MG63 (cell line): Measurements from ENCODE around the gene MAFB. TPM values are rescaled to one million over a fixed set of nuclear protein-coding genes. Genes with fewer than 3 reads are reported as not detected.

Experiments used
- DNase-seq: peaks from one replicate; pipeline ENCODE4 v3.0.0-alpha.2; 2020
- H3K27me3 ChIP-seq: fragments of 250-450 bp; sonication (Bioruptor Pico); 2 replicates; pipeline ENCODE4 v1.5.1; 2020; ENCODE audit warnings: mild to moderate bottlenecking, moderate library complexity
- H3K36me3 ChIP-seq: fragments of 250-450 bp; sonication (Bioruptor Pico); 2 replicates; pipeline ENCODE4 v1.5.1; 2020; ENCODE audit warnings: mild to moderate bottlenecking, moderate library complexity
- H3K4me3 ChIP-seq: fragments of 250-450 bp; sonication (Bioruptor Pico); 2 replicates; pipeline ENCODE4 v1.5.1; 2020; ENCODE audit warnings: mild to moderate bottlenecking, moderate library complexity
- H3K9me3 ChIP-seq: fragments of 250-450 bp; sonication (Bioruptor Pico); 2 replicates; pipeline ENCODE4 v1.5.1; 2020; ENCODE audit warnings: mild to moderate bottlenecking, moderate library complexity
- total RNA-seq: library from RNA; depleted of rRNA; stranded (reverse); fragments of >200 nt; shearing (Covaris generic); gene quantifications from 2 replicates; pipeline ENCODE4 v1.2.3, GENCODE V29; 2014; ENCODE audit warnings: low replicate concordance

The MAFB gene
- total RNA-seq, 1 experiment from 2014 or later, result 2.6 TPM

- Histone ChIP-seq H3K27me3 (peaks cover 5% of the 10 kb centered on the region), H3K4me3 (peak overlapping the region; percentile 51), H3K9me3 (no peaks in the 10 kb centered on the region), H3K36me3 (no peaks in the 10 kb centered on the region)
- DNase-seq, result peak; percentile 17
These were observed 622 bp downstream of the MAFB start for GRCh38 chr20:40688129-40689099.

DNA sequence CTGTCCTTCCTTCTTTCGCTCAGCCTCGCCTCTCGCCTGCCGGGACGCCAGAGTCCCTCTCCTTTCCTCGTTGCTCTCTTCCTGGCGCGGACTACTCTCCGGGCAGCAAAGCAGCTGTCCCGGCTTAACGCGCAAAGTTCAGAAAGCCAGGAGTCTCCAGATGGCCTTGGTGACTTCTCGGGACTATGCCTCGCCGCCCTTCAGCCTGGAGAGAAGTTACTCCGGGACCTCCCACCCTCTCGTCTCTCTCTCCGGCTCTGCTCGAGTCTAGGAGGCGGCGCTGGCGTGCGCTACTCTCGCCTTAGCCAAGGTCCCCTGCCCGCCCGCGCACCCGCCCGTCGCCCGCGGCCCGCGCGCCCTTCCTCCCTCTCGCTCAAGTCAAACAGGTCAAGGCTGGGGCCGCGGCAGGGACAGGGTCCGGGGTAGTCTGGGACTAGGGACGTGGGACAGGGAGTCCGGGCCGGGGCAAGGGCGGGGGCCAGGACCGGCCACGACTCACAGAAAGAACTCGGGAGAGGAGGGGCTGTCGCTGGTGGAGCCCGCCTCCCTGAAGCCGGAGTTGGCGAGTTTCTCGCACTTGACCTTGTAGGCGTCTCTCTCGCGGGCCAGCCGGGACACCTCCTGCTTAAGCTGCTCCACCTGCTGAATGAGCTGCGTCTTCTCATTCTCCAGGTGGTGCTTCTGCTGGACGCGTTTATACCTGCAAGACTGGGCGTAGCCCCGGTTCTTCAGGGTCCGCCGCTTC, 1.5 kb downstream of the MAFB start:
- peak; percentile 45 for DNase-seq
- Histone ChIP-seq H3K4me3 (peak overlapping the region; percentile 51), H3K9me3 (no peaks in the 10 kb centered on the region), H3K36me3 (no peaks in the 10 kb centered on the region), H3K27me3 (peaks cover 5% of the 10 kb centered on the region)

- Histone ChIP-seq H3K4me3 (peak overlapping the region; percentile 51), H3K36me3 (no peaks in the 10 kb centered on the region), H3K27me3 (peaks cover 5% of the 10 kb centered on the region), H3K9me3 (no peaks in the 10 kb centered on the region)
- DNase-seq, result no peak
These were observed 2.1 kb downstream of the MAFB start for GRCh38 chr20:40686893-40687292.

GRCh38 chr20:40686434-40686882, 2.6 kb downstream of the MAFB start:
- no peaks in the 10 kb centered on the region for H3K9me3 ChIP-seq
- H3K4me3 ChIP-seq, result no peak overlapping the region
- no peaks in the 10 kb centered on the region for H3K36me3 ChIP-seq
- peaks cover 5% of the 10 kb centered on the region for H3K27me3 ChIP-seq
- no peak for DNase-seq

GRCh38 chr20:40685349-40685748, 3.7 kb downstream of the MAFB start:
- H3K27me3 ChIP-seq, result peaks cover 7% of the 10 kb centered on the region
- H3K4me3 ChIP-seq, result no peak overlapping the region
- no peak for DNase-seq
- H3K36me3 ChIP-seq, result no peaks in the 10 kb centered on the region
- H3K9me3 ChIP-seq, result no peaks in the 10 kb centered on the region

GRCh38 chr20:40683894-40684268, 5.2 kb downstream of the MAFB start:
- no peak for DNase-seq
- Histone ChIP-seq H3K9me3 (no peaks in the 10 kb centered on the region), H3K36me3 (no peaks in the 10 kb centered on the region), H3K4me3 (no peak overlapping the region), H3K27me3 (peaks cover 7% of the 10 kb centered on the region)

DNA sequence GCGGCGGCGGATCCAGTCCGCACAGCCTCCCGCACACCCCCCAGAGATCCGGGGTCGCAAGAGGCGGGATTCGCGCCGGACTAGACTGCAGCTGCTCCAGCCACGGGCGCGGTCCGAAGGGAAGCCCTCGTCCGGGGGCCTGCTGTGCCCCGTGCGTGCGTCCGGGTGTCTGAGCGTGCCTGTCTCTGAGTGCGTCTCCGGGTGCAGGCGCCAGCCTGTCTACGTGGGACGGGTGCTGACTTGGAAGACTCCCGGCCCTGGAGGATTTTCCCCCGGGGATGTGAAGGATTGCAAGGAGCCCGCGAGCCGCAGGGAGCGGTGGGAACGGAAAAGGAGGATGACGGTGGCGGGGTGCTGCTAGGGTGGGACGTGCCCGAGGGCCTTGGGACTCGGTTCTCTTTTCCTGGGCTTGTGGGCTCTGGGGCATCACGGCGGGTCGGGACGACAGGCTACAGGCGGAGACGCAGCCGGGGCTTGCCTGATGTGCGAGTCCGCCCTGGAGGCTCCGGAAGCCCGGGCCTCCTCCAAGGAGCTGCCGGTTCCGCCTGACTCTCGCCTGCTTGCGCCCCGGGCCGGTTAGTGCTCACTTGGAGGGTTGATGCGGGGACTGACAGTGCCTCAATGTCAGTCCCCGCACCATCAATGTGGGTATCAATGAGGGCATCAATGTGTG, 5.7 kb downstream of the MAFB start:
- DNase-seq, result no peak
- no peak overlapping the region for H3K4me3 ChIP-seq
- H3K36me3 ChIP-seq, result no peaks in the 10 kb centered on the region
- no peaks in the 10 kb centered on the region for H3K9me3 ChIP-seq
- H3K27me3 ChIP-seq, result peaks cover 7% of the 10 kb centered on the region

DNA sequence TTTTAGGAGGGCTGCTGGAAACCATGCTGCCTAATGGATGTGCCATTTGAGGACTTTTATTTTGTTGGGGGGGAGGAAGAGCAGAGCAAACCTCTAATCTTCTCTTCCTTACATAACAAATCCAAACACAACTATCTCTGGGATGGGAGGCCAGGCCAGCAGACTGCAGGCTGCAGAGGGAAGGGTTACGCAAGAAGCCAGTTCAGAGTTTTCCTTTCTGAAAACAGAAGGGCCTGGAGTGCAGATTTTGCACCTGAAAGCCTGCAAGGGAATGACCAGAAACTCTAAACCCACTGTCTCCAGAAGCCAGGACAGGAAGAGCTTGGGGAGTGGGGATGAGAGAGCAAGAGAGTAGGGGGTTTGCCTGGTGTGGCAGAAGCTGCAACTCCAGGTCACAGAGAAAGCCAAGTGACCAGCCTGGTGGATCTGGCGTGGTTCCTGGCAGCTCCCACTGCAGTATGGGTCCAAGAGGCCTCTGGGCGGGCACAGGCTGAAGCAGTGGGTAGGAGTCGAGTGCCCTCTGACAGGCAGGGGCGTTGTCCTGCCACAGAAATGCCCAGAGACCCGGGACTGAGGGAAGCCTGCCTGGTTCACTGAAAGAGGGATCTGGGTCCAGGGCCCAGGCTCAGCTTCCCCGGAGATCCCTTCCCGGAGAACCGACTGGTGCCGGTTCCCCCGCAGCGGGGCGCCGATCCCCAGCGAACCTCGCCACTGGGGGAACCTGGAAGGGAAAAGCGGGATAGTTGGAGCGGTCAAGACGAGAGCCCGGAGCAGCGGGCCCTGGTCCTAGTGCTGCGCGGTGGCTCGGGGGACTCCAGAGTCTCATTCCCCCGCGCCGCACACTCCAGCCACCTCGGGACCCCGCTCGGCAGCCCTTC, 6.7 kb downstream of the MAFB start:
- Histone ChIP-seq H3K27me3 (peaks cover 2% of the 10 kb centered on the region; the same call in 1 of the 2 replicates), H3K9me3 (no peaks in the 10 kb centered on the region), H3K36me3 (no peaks in the 10 kb centered on the region), H3K4me3 (no peak overlapping the region)
- no peak for DNase-seq

- Histone ChIP-seq H3K36me3 (no peaks in the 10 kb centered on the region), H3K4me3 (no peak overlapping the region), H3K9me3 (no peaks in the 10 kb centered on the region), H3K27me3 (peaks cover 2% of the 10 kb centered on the region; the same call in 1 of the 2 replicates)
- DNase-seq, result no peak
These were observed 7.4 kb downstream of the MAFB start for GRCh38 chr20:40681684-40682083.

- no peaks in the 10 kb centered on the region for H3K36me3 ChIP-seq
- no peak for DNase-seq
- H3K4me3 ChIP-seq, result no peak overlapping the region
- H3K9me3 ChIP-seq, result no peaks in the 10 kb centered on the region
- peaks cover 2% of the 10 kb centered on the region for H3K27me3 ChIP-seq
These were observed 7.9 kb downstream of the MAFB start for GRCh38 chr20:40681165-40681564.

DNA sequence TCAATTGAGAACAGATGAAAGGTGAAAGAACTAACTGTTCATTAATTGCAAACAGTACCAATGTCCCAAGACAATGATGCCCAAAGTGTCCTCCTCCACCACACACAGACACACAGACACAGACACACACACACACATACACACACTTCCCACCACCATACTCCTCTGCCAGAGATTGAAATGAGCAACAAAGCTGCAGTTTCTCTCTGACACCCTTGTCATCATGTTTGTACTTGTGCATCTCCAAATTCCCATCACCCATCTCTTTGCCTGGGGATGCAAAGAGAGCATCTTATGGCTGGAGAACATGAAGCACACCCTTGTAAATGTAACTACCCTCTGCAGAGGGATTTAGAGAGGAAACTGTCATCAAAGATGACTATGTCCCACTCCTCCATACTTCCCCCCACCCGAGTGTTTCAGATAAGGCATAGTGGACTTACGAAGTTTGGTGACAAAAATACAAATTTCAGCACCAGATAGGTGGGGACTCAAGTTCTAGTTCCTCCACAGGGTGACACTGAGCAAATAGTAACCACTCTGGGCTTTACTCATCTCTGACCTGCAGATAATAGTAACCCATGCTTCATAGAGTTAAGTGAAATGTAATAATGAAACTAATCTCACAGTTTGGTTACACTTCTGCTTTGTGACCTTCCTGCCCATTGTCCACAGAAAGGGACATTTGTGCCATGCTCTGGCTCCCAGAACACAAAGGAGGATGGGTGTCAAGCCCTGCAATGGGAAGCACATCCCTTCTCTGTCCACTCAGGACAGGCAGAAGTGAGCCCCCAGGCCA, 8.7 kb downstream of the MAFB start:
- no peak for DNase-seq
- Histone ChIP-seq H3K36me3 (no peaks in the 10 kb centered on the region), H3K9me3 (no peaks in the 10 kb centered on the region), H3K4me3 (no peak overlapping the region), H3K27me3 (peaks cover 2% of the 10 kb centered on the region)

DNA sequence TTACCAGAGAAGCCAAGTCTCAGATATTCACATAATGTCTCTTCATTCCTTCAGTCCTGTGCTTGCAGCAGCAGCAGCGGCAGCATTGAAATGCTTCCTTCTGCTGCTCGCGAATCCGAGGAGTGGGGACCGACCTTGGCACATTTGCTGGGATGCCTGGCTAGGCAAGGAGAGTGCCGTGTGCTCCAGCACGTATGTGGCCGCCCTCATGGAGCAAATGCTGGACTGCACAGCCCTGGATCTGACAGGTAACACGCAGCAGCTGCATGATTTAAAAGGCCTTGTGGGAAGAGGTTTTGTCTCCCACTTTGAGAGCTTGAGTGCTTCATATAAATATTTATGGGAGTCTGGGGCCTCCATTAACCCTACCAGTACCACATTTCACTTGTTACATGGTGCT, 9.9 kb downstream of the MAFB start:
- Histone ChIP-seq H3K9me3 (no peaks in the 10 kb centered on the region), H3K4me3 (no peak overlapping the region), H3K36me3 (no peaks in the 10 kb centered on the region), H3K27me3 (peaks cover 2% of the 10 kb centered on the region)
- no peak for DNase-seq

GRCh38 chr20:40678286-40678875, 10.7 kb downstream of the MAFB start:
- Histone ChIP-seq H3K27me3 (peaks cover 2% of the 10 kb centered on the region), H3K36me3 (no peaks in the 10 kb centered on the region), H3K9me3 (no peaks in the 10 kb centered on the region), H3K4me3 (no peak overlapping the region)
- DNase-seq, result no peak

GRCh38 chr20:40677343-40677924, 11.6 kb downstream of the MAFB start:
- no peak for DNase-seq
- peaks cover 2% of the 10 kb centered on the region for H3K27me3 ChIP-seq
- no peaks in the 10 kb centered on the region for H3K9me3 ChIP-seq
- H3K36me3 ChIP-seq, result no peaks in the 10 kb centered on the region
- H3K4me3 ChIP-seq, result no peak overlapping the region
